GM21723 (cell line): ENCODE data around the gene PPFIA2.

Source experiments
- ATAC-seq: cut with Tn5 transposase; IDR thresholded peaks from one replicate; pipeline ENCODE4 v1.9.1; 2021; ENCODE audit warnings: mild to moderate bottlenecking, moderate library complexity; ENCODE audit not compliant: unreplicated experiment

The PPFIA2 gene

GRCh38 chr12:81465191-81465590 lies 294.0 kb downstream of the PPFIA2 start:
- no peak for ATAC-seq

- no peak for ATAC-seq
Observed at GRCh38 chr12:81461163-81461562, 298.0 kb downstream of the PPFIA2 start.

GRCh38 chr12:81450920-81451739 lies 308.0 kb downstream of the PPFIA2 start:
- peak; percentile 61 for ATAC-seq

- ATAC-seq = no peak
Observed at GRCh38 chr12:81441629-81442028, 317.5 kb downstream of the PPFIA2 start.

- ATAC-seq = no peak
Observed at GRCh38 chr12:81440001-81440400, 319.1 kb downstream of the PPFIA2 start.

GRCh38 chr12:81439344-81439743 lies 319.8 kb downstream of the PPFIA2 start:
- no peak for ATAC-seq

GRCh38 chr12:81417056-81417455 lies 342.1 kb downstream of the PPFIA2 start:
- ATAC-seq = no peak

- no peak for ATAC-seq
Observed at GRCh38 chr12:81416571-81416970, 342.6 kb downstream of the PPFIA2 start.

GRCh38 chr12:81414441-81414840 lies 344.7 kb downstream of the PPFIA2 start:
- ATAC-seq = no peak

- ATAC-seq = no peak
Observed at GRCh38 chr12:81412940-81413339, 346.2 kb downstream of the PPFIA2 start.

- ATAC-seq = no peak
Observed at GRCh38 chr12:81403348-81403747, 355.8 kb downstream of the PPFIA2 start.

GRCh38 chr12:81401241-81401640 lies 357.9 kb downstream of the PPFIA2 start:
- no peak for ATAC-seq

GRCh38 chr12:81400024-81400423 lies 359.1 kb downstream of the PPFIA2 start:
- no peak for ATAC-seq

GRCh38 chr12:81395431-81395830 lies 363.7 kb downstream of the PPFIA2 start:
- ATAC-seq = no peak

- ATAC-seq = no peak
Observed at GRCh38 chr12:81389550-81390099, 369.5 kb downstream of the PPFIA2 start.

GRCh38 chr12:81386101-81386500 lies 373.0 kb downstream of the PPFIA2 start:
- no peak for ATAC-seq

- no peak for ATAC-seq
Observed at GRCh38 chr12:81381951-81382350, 377.2 kb downstream of the PPFIA2 start.

- ATAC-seq = no peak
Observed at GRCh38 chr12:81378601-81379285, 380.4 kb downstream of the PPFIA2 start.

- no peak for ATAC-seq
Observed at GRCh38 chr12:81377771-81378170, 381.4 kb downstream of the PPFIA2 start.

GRCh38 chr12:81375969-81376368 lies 383.2 kb downstream of the PPFIA2 start:
- no peak for ATAC-seq

- no peak for ATAC-seq
Observed at GRCh38 chr12:81370456-81370855, 388.7 kb downstream of the PPFIA2 start.

- no peak for ATAC-seq
Observed at GRCh38 chr12:81369175-81369574, 390.0 kb downstream of the PPFIA2 start.
